Transverse colon (tissue), 4 donors: ENCODE measurements around the gene ST7L.

Experiments
- CTCF ChIP-seq, 5 experiments: fragments of 200-600 bp in 3 of 5; fragments of 450-650 bp in 2 of 5; sonication (generic) in 3 of 5; IDR thresholded peaks; 1 replicate in 2 of 5; 2 replicates in 3 of 5; pipeline ENCODE4 v1.5.1; 2016 to 2017; ENCODE audit warnings: antibody characterized with exemption in 5 of 5, inconsistent platforms in 3 of 5, mild to moderate bottlenecking in 2 of 5, moderate library complexity in 1 of 5
- EP300 ChIP-seq: sonication (generic); formaldehyde crosslinking; IDR thresholded peaks from one replicate; pipeline ENCODE4 v1.6.1; 2017; ENCODE audit warnings: antibody characterized with exemption, low read depth
- POLR2AphosphoS5 ChIP-seq, 3 donors: sonication (generic); formaldehyde crosslinking; IDR thresholded peaks; one replicate each; pipeline ENCODE4 v1.6.1; 2016; ENCODE audit warnings: antibody characterized with exemption in 3 of 3

GRCh38 chr1:112524251-112524650 is 94.7 kb downstream of the ST7L start:
- TF ChIP-seq EP300 (no peak), CTCF (IDR thresholded peaks at IDR 0.05) (no peak), POLR2AphosphoS5 (IDR thresholded peaks at IDR 0.05) (no peak)
